GM12878 (cell line): ENCODE measurements around the gene EFNA1. TPM values are rescaled to one million over a fixed set of nuclear protein-coding genes. Genes with fewer than 3 reads are reported as not detected.
A peak's percentile ranks its signal among the peaks of the same experiment; 100 is the strongest.

ENCODE experiments used
- ATAC-seq: fragments of 200-7000 bp; cut with Tn5 transposase; 3 replicates; pipeline ENCODE4 v1.9.1; 2020; ENCODE audit warnings: mild to moderate bottlenecking, moderate library complexity
- BruUV-seq: library from RNA; stranded (reverse); fragments of 400-500 nt; replicated peaks from 2 replicates; lab custom pipeline; 2021; lab: Mats Ljungman, UMichigan
- CTCF ChIA-PET: fragments of 300-600 bp; sonication (Branson Sonifier 250); formaldehyde crosslinking; extraction: SDS; loops from one replicate; lab custom pipeline; 2021; ENCODE audit warnings: inconsistent platforms; lab: Yijun Ruan, JAX
- POLR2A ChIA-PET: fragments of 350-600 bp; formaldehyde crosslinking; extraction: SDS; loops from one replicate; lab custom pipeline; 2021; ENCODE audit warnings: inconsistent platforms; lab: Charles Lee
- RAD21 ChIA-PET: fragments of 300-600 bp; sonication (Branson Sonifier 250); formaldehyde crosslinking; loops from one replicate; lab custom pipeline; 2023; ENCODE audit warnings: antibody characterized with exemption; ENCODE audit not compliant: unreplicated experiment; lab: Charles Lee
- SMC1A ChIA-PET: fragments of 300-600 bp; sonication (Branson Sonifier 250); formaldehyde crosslinking; loops from one replicate; lab custom pipeline; 2023; ENCODE audit not compliant: unreplicated experiment, uncharacterized antibody; lab: Charles Lee
- DNase-seq: peaks from one replicate; pipeline ENCODE4 v3.0.0-alpha.2; 2011; ENCODE audit warnings: low read depth, low spot score
- FAIRE-seq: peaks from 3 replicates; lab custom pipeline; 2011; peaks lifted over from hg19 to GRCh38; lab: Jason Lieb, UNC
- H2AFZ ChIP-seq: 2 replicates; pipeline ENCODE4 v1.6.0; 2011; ENCODE audit warnings: low read depth, low read length, control low read depth; ENCODE audit not compliant: control insufficient read depth
- H3K27ac ChIP-seq: 2 replicates; pipeline ENCODE4 v1.5.1; 2011; ENCODE audit warnings: control low read depth; ENCODE audit not compliant: control insufficient read depth, insufficient read depth
- H3K27me3 ChIP-seq, 2 experiments: replicated peaks in 1 of 2; 2 replicates each; pipeline versions ENCODE4 v1.6.0 to v1.6.1; 2011; ENCODE audit warnings: low read length in 1 of 2; ENCODE audit not compliant: control insufficient read depth in 2 of 2, insufficient read depth in 2 of 2
- H3K36me3 ChIP-seq, 2 experiments: 2 replicates each; pipeline ENCODE4 v1.5.1; 2011; ENCODE audit warnings: low read length in 1 of 2; ENCODE audit not compliant: control insufficient read depth in 2 of 2, insufficient read depth in 2 of 2
- H3K4me1 ChIP-seq: 2 replicates; pipeline ENCODE4 v1.6.1; 2011; ENCODE audit warnings: mild to moderate bottlenecking, low read length, moderate library complexity, mixed read lengths; ENCODE audit not compliant: control insufficient read depth, insufficient read depth
- H3K4me2 ChIP-seq: 2 replicates; pipeline ENCODE4 v1.6.0; 2011; ENCODE audit warnings: control low read depth; ENCODE audit not compliant: control insufficient read depth, insufficient read depth
- H3K4me3 ChIP-seq: fragments of 200-600 bp; sonication (generic); 2 replicates; pipeline ENCODE4 v1.5.1; 2016
- H3K79me2 ChIP-seq: 2 replicates; pipeline ENCODE4 v1.6.0; 2011; ENCODE audit warnings: low read length; ENCODE audit not compliant: control insufficient read depth, insufficient read depth
- H3K9ac ChIP-seq: 2 replicates; pipeline ENCODE4 v1.8.0; 2011; ENCODE audit warnings: low read length, control low read depth, mixed read lengths; ENCODE audit not compliant: control insufficient read depth, insufficient read depth
- H3K9me3 ChIP-seq: replicated peaks from 3 replicates; pipeline ENCODE4 v1.5.1; 2011; ENCODE audit warnings: mild to moderate bottlenecking, low read length; ENCODE audit not compliant: control insufficient read depth, insufficient read depth
- H4K20me1 ChIP-seq: 2 replicates; pipeline ENCODE4 v1.6.0; 2011; ENCODE audit not compliant: control insufficient read depth, insufficient read depth
- BCL11A ChIP-seq: IDR thresholded peaks from 2 replicates; pipeline ENCODE4 v1.6.1; 2011; ENCODE audit warnings: low read depth, low read length
- BHLHE40 ChIP-seq, 2 experiments: fragments of 450-650 bp in 1 of 2; IDR thresholded peaks; 2 replicates each; pipeline ENCODE4 v1.6.1; 2011 to 2017; ENCODE audit warnings: low read depth in 2 of 2, borderline replicate concordance in 1 of 2, improper control_type of control experiment in 1 of 2, low read length in 1 of 2, mild to moderate bottlenecking in 1 of 2
- CTCF ChIP-seq, 3 experiments: IDR thresholded peaks in 2 of 3; conservative IDR thresholded peaks in 1 of 3; 2 replicates each; pipeline ENCODE4 v1.5.1; 2011; ENCODE audit warnings: low read depth in 3 of 3, low read length in 3 of 3, mild to moderate bottlenecking in 3 of 3, control low read depth in 2 of 3, moderate library complexity in 2 of 3, inconsistent platforms in 1 of 3, mixed read lengths in 1 of 3; ENCODE audit not compliant: control insufficient read depth in 2 of 3, insufficient read depth in 1 of 3; ENCODE audit errors: extremely low read depth in 1 of 3
- ETV6 ChIP-seq, 2 experiments: fragments of 450-650 bp in 1 of 2; IDR thresholded peaks in 1 of 2; conservative IDR thresholded peaks in 1 of 2; 2 replicates each; pipeline ENCODE4 v1.6.1; 2014; ENCODE audit warnings: antibody characterized with exemption in 1 of 2, borderline replicate concordance in 1 of 2, low read depth in 1 of 2, mild to moderate bottlenecking in 1 of 2, moderate library complexity in 1 of 2
- HDGF ChIP-seq: fragments of 450-650 bp; IDR thresholded peaks from 2 replicates; pipeline ENCODE4 v1.6.1; 2016; ENCODE audit warnings: antibody characterized with exemption
- LARP7 ChIP-seq: fragments of 450-650 bp; IDR thresholded peaks from 2 replicates; pipeline ENCODE4 v1.6.1; 2017; ENCODE audit warnings: mild to moderate bottlenecking
- MEF2B ChIP-seq: fragments of 450-650 bp; IDR thresholded peaks from 2 replicates; pipeline ENCODE4 v1.6.1; 2018; ENCODE audit warnings: mild to moderate bottlenecking, moderate library complexity; ENCODE audit not compliant: partially characterized antibody, poor library complexity, severe bottlenecking
- MXI1 ChIP-seq: fragments of 150-350 bp; IDR thresholded peaks from 2 replicates; pipeline ENCODE4 v1.6.1; 2011; ENCODE audit warnings: low read depth, mild to moderate bottlenecking, inconsistent platforms, low read length, improper control_type of control experiment
- RAD21 ChIP-seq: IDR thresholded peaks from 2 replicates; pipeline ENCODE4 v1.6.1; 2011; ENCODE audit warnings: mild to moderate bottlenecking, low read depth, low read length, moderate library complexity; ENCODE audit not compliant: insufficient read depth
- RELA ChIP-seq: fragments of 450-650 bp; IDR thresholded peaks from 2 replicates; pipeline ENCODE4 v1.8.0; 2014; ENCODE audit warnings: borderline replicate concordance; ENCODE audit not compliant: partially characterized antibody
- RUNX3 ChIP-seq: IDR thresholded peaks from 2 replicates; pipeline ENCODE4 v1.6.1; 2012; ENCODE audit warnings: low read length, inconsistent platforms
- SMC3 ChIP-seq: IDR thresholded peaks from 2 replicates; pipeline ENCODE4 v1.6.1; 2011; ENCODE audit warnings: low read length, improper control_type of control experiment, borderline replicate concordance
- SP1 ChIP-seq: IDR thresholded peaks from one replicate; pipeline ENCODE4 v1.6.1; 2011; ENCODE audit warnings: low read depth, low read length
- YY1 ChIP-seq: IDR thresholded peaks from 2 replicates; pipeline ENCODE4 v1.6.1; 2011; ENCODE audit warnings: low read depth, mild to moderate bottlenecking, low read length
- WGBS: methylation state at CpG from one replicate; pipeline ENCODE4 v1.1.6; 2016; ENCODE audit warnings: low lambda C conversion rate; ENCODE audit not compliant: insufficient replicate concordance, insufficient coverage; ENCODE audit errors: missing lambda C conversion rate; 5-methylcytosine and 5-hydroxymethylcytosine counted together
- in situ Hi-C: fragments of 300-500 bp; cut with MboI; formaldehyde crosslinking; loops from 9 replicates; pipeline ENCODE4 v1.14.3; 2018; ENCODE audit warnings: mixed read lengths
- intact Hi-C: fragments of 100-400 bp; cut with micrococcal nuclease; formaldehyde crosslinking; loops from one replicate; pipeline ENCODE4 v1.14.2; 2022; ENCODE audit not compliant: unreplicated experiment
- polyA plus RNA-seq, 11 experiments: library from polyadenylated mRNA; depleted of rRNA in 4 of 11; unstranded in 6 of 11; stranded (reverse) in 5 of 11; fragments of >200 nt; fragmentation: Nextera tagmentation in 4 of 11; fragmentation: Illumina TruSeq in 1 of 11; extraction: Ambion mirVana in 4 of 11; extraction: Trizol in 1 of 11; gene quantifications; 1 replicate in 1 of 11; 2 replicates in 10 of 11; pipeline versions ENCODE4 v1.2.1 to v1.2.3, GENCODE V29; 2011 to 2016; ENCODE audit warnings: inconsistent platforms in 2 of 11, missing spikeins in 2 of 11, low read depth in 1 of 11
- total RNA-seq, 4 experiments: library from RNA; depleted of rRNA in 3 of 4; stranded (reverse); fragments of >200 nt in 3 of 4; fragmentation: Illumina TruSeq in 1 of 4; extraction: Trizol in 1 of 4; gene quantifications; 2 replicates each; pipeline versions ENCODE4 v1.2.1 to v1.2.3, GENCODE V29; 2013 to 2021

Gene EFNA1
- total and polyA plus RNA-seq, 10 of the 15 experiments (the other 5 are each of a cell fraction or from before 2014, with no cell fraction given), result 0.13 to 7.5 (median 0.28) TPM; not detected in 5

- Histone ChIP-seq H4K20me1 (no peaks in the 10 kb centered on the region), H3K36me3 (no peaks in the 10 kb centered on the region), H3K27me3 (peaks cover 12 to 14% of the 10 kb centered on the region in 2 experiments), H3K4me3 (no peak overlapping the region), H3K9ac (no peak overlapping the region), H3K9me3 (no peaks in the 10 kb centered on the region), H2AFZ (peak overlapping the region; percentile 48), H3K27ac (no peak overlapping the region), H3K4me2 (peak overlapping the region; percentile 79), H3K79me2 (no peaks in the 10 kb centered on the region), H3K4me1 (peaks cover 24% of the 10 kb centered on the region)
- FAIRE-seq (peak; percentile 68), DNase-seq (no peak), ATAC-seq (peak; percentile 61)
- RAD21 ChIA-PET, result interaction anchor here (0.6 to 3.0 kb wide), 7 partner anchors 22 to 791 kb away, joined by 3 to 63 read pairs (median 16); partner anchors contain the start of genes ADAM15, EFNA4 and KRTCAP2
- intact Hi-C loops (loop anchor here (10.0 kb wide), 1 partner anchor 601 kb away; no protein-coding TSS in a partner anchor), in situ Hi-C loops (no loop called here)
- POLR2A ChIA-PET, result interaction anchor here (1.3 to 2.0 kb wide), 4 partner anchors 22 to 86 kb away, joined by 4 to 12 read pairs (median 8); partner anchors contain the start of genes EFNA4, KRTCAP2 and SLC50A1
- CTCF ChIA-PET, result interaction anchor here (0.6 to 5.5 kb wide), 23 partner anchors 9 to 605 kb away, joined by 3 to 195 read pairs (median 5); partner anchors contain the start of genes ADAM15, EFNA4, KRTCAP2 and SHC1
- SMC1A ChIA-PET, result interaction anchor here (0.8 to 2.9 kb wide), 6 partner anchors 21 to 86 kb away, joined by 3 to 17 read pairs (median 4); no protein-coding TSS in a partner anchor
- TF ChIP-seq BCL11A (no peak), LARP7 (no peak), CTCF (IDR thresholded peaks at IDR 0.05 in 2 of 3, conservative IDR thresholded peaks at IDR 0.05 in 1 of 3; ENCODE audit: control insufficient read depth in 2 of 3, extremely low read depth in 1 of 3, insufficient read depth in 1 of 3, low read depth in 3 of 3, low read length in 3 of 3) (peak; percentile 92 to 99 (median 98)), RUNX3 (peak; percentile 80), HDGF (0 out of 2 replicates have a peak, but pooled peaks have one; percentile 60), RELA (peak; percentile 27), BHLHE40 (IDR thresholded peaks at IDR 0.05; ENCODE audit: borderline replicate concordance in 1 of 2, low read depth in 2 of 2, low read length in 1 of 2) (peak; percentile 41 to 58; a peak in 2 of 4 replicates), SP1 (peak; percentile 29), RAD21 (0 out of 2 replicates have a peak, but pooled peaks have one; percentile 12), MXI1 (peak; percentile 44; the same call in 1 of the 2 replicates), SMC3 (peak; percentile 31), YY1 (peak; percentile 56; the same call in 1 of the 2 replicates), MEF2B (peak; percentile 52), ETV6 (conservative IDR thresholded peaks at IDR 0.05 in 1 of 2, IDR thresholded peaks at IDR 0.05 in 1 of 2; ENCODE audit: borderline replicate concordance in 1 of 2, low read depth in 1 of 2) (no peak)
- no TSS peak for BruUV-seq
- 5% methylated on average over 21 of the region's 24 CpGs for WGBS
These were observed 41.4 kb upstream of the EFNA1 start for GRCh38 chr1:155086128-155086741.
